SK-N-MC (cell line): ENCODE results near the gene SV2C.
"Not testable (repeated sequence)": the region's sequence is repeated elsewhere in the genome, so short reads cannot be mapped to it uniquely, and the experiment has no call there.

ENCODE experiments used
- DNase-seq: peaks from one replicate; pipeline ENCODE4 v3.0.0-alpha.2; 2011; ENCODE audit warnings: low read depth, low spot score
- H3K27ac ChIP-seq: fragments of 200-600 bp; sonication (generic); 2 replicates; pipeline ENCODE4 v1.5.1; 2016; ENCODE audit warnings: mixed run types
- H3K36me3 ChIP-seq: fragments of 200-600 bp; sonication (generic); 2 replicates; pipeline ENCODE4 v1.6.1; 2017; ENCODE audit warnings: antibody characterized with exemption, low read length, mixed read lengths; ENCODE audit not compliant: insufficient read depth
- H3K4me3 ChIP-seq: fragments of 200-600 bp; sonication (generic); 2 replicates; pipeline ENCODE4 v1.5.1; 2016
- H3K9ac ChIP-seq: fragments of 200-600 bp; sonication (generic); 2 replicates; pipeline ENCODE4 v1.8.0; 2017; ENCODE audit warnings: mixed run types, mixed read lengths; ENCODE audit not compliant: insufficient read length
- H3K9me3 ChIP-seq: fragments of 200-600 bp; sonication (generic); 2 replicates; pipeline ENCODE4 v1.6.1; 2017; ENCODE audit warnings: low read depth, mild to moderate bottlenecking, antibody characterized with exemption, low read length, moderate library complexity, mixed read lengths
- EZH2 ChIP-seq: fragments of 200-600 bp; sonication (generic); IDR thresholded peaks from one replicate; pipeline ENCODE4 v1.6.1; 2017; ENCODE audit warnings: antibody characterized with exemption
- FOXP2 ChIP-seq: optimal IDR thresholded peaks from 2 replicates; pipeline ENCODE3; 2011; ENCODE audit warnings: mild to moderate bottlenecking, moderate library complexity; ENCODE audit not compliant: insufficient read depth; ENCODE audit errors: extremely low read length, control extremely low read depth
- POLR2AphosphoS5 ChIP-seq: IDR thresholded peaks from 2 replicates; pipeline ENCODE4 v1.6.1; 2012; ENCODE audit warnings: mild to moderate bottlenecking, low read depth, low read length, borderline replicate concordance

Gene SV2C

GRCh38 chr5:76082772-76083554 is at the start of gene SV2C:
Gene SV2C (plus strand): TSS chr5:76083383. CDS start chr5:76131751, 48,368 bp downstream.
- TF ChIP-seq POLR2AphosphoS5 (no peak), EZH2 (no peak), FOXP2 (no peak)
- H3K9ac ChIP-seq: peak within 1 kb of the TSS; percentile 59
- no peak within 1 kb of the TSS for H3K27ac ChIP-seq
- H3K4me3 ChIP-seq: peak within 1 kb of the TSS; percentile 90
- no peak for DNase-seq
- no peaks in the 10 kb centered on the region for H3K9me3 ChIP-seq
- H3K36me3 ChIP-seq: no peaks in the 10 kb centered on the region

- H3K27ac ChIP-seq, H3K9ac ChIP-seq, H3K9me3 ChIP-seq, H3K36me3 ChIP-seq, DNase-seq, H3K4me3 ChIP-seq: not testable (repeated sequence)
Observed at GRCh38 chr5:76037736-76038151, 45.4 kb upstream of the SV2C start.

- no peak for DNase-seq
- Histone ChIP-seq H3K4me3 (no peak overlapping the region), H3K27ac (no peak overlapping the region), H3K9ac (no peak overlapping the region), H3K9me3 (no peaks in the 10 kb centered on the region), H3K36me3 (no peaks in the 10 kb centered on the region)
- no peak for TF ChIP-seq POLR2AphosphoS5
- no peak for TF ChIP-seq EZH2
Observed at GRCh38 chr5:76038212-76038611, 45.0 kb upstream of the SV2C start.

GRCh38 chr5:76040806-76041205 is 42.4 kb upstream of the SV2C start:
- Histone ChIP-seq H3K9me3 (no peaks in the 10 kb centered on the region), H3K36me3 (no peaks in the 10 kb centered on the region), H3K9ac (no peak overlapping the region), H3K4me3 (no peak overlapping the region), H3K27ac (no peak overlapping the region)
- DNase-seq: no peak
- TF ChIP-seq POLR2AphosphoS5: no peak

- Histone ChIP-seq H3K36me3 (no peaks in the 10 kb centered on the region), H3K4me3 (no peak overlapping the region), H3K27ac (no peak overlapping the region), H3K9me3 (no peaks in the 10 kb centered on the region), H3K9ac (no peak overlapping the region)
- no peak for TF ChIP-seq POLR2AphosphoS5
- no peak for TF ChIP-seq FOXP2
- TF ChIP-seq EZH2: no peak
- no peak for DNase-seq
Observed at GRCh38 chr5:76041863-76042262, 41.3 kb upstream of the SV2C start.

GRCh38 chr5:76046741-76047140 is 36.4 kb upstream of the SV2C start:
- peak; percentile 66 for DNase-seq
- TF ChIP-seq POLR2AphosphoS5 (no peak), FOXP2 (no peak), EZH2 (no peak)
- no peaks in the 10 kb centered on the region for H3K36me3 ChIP-seq

GRCh38 chr5:76050134-76050533 is 33.0 kb upstream of the SV2C start:
- no peak overlapping the region for H3K27ac ChIP-seq
- TF ChIP-seq EZH2: no peak
- no peak for TF ChIP-seq POLR2AphosphoS5
- no peak for TF ChIP-seq FOXP2
- H3K9me3 ChIP-seq: no peaks in the 10 kb centered on the region
- DNase-seq: no peak
- no peaks in the 10 kb centered on the region for H3K36me3 ChIP-seq
- no peak overlapping the region for H3K4me3 ChIP-seq
- no peak overlapping the region for H3K9ac ChIP-seq

More at GRCh38 chr5:76046741-76047140, 36.4 kb upstream of the SV2C start:
- H3K9me3 ChIP-seq: no peaks in the 10 kb centered on the region
- no peak overlapping the region for H3K9ac ChIP-seq
- H3K27ac ChIP-seq: peak overlapping the region; percentile 58
- peak overlapping the region; percentile 54 for H3K4me3 ChIP-seq

GRCh38 chr5:76062502-76063041 is 20.6 kb upstream of the SV2C start:
- no peak for TF ChIP-seq EZH2
- no peak for TF ChIP-seq FOXP2
- TF ChIP-seq POLR2AphosphoS5: no peak
- Histone ChIP-seq H3K27ac (peak overlapping the region; percentile 72), H3K9ac (no peak overlapping the region), H3K36me3 (no peaks in the 10 kb centered on the region), H3K4me3 (peak overlapping the region; percentile 24; the same call in 1 of the 2 replicates), H3K9me3 (no peaks in the 10 kb centered on the region)
- no peak for DNase-seq

GRCh38 chr5:76065258-76065657 is 17.9 kb upstream of the SV2C start:
- Histone ChIP-seq H3K9me3 (no peaks in the 10 kb centered on the region), H3K36me3 (no peaks in the 10 kb centered on the region), H3K27ac (peak overlapping the region; percentile 34; the same call in 1 of the 2 replicates), H3K4me3 (no peak overlapping the region), H3K9ac (peak overlapping the region; percentile 19)
- TF ChIP-seq EZH2 (no peak), FOXP2 (no peak)
- DNase-seq: no peak
